SH-SY5Y (cell line): ENCODE data around the gene NECAB2.

ENCODE experiments used
- GATA2 ChIP-seq: IDR thresholded peaks from 2 replicates; pipeline ENCODE4 v1.6.1; 2011; ENCODE audit warnings: mild to moderate bottlenecking, low read depth, low read length
- GATA3 ChIP-seq: IDR thresholded peaks from 2 replicates; pipeline ENCODE4 v1.6.1; 2011; ENCODE audit warnings: low read depth, mild to moderate bottlenecking, low read length, moderate library complexity

Gene NECAB2

DNA sequence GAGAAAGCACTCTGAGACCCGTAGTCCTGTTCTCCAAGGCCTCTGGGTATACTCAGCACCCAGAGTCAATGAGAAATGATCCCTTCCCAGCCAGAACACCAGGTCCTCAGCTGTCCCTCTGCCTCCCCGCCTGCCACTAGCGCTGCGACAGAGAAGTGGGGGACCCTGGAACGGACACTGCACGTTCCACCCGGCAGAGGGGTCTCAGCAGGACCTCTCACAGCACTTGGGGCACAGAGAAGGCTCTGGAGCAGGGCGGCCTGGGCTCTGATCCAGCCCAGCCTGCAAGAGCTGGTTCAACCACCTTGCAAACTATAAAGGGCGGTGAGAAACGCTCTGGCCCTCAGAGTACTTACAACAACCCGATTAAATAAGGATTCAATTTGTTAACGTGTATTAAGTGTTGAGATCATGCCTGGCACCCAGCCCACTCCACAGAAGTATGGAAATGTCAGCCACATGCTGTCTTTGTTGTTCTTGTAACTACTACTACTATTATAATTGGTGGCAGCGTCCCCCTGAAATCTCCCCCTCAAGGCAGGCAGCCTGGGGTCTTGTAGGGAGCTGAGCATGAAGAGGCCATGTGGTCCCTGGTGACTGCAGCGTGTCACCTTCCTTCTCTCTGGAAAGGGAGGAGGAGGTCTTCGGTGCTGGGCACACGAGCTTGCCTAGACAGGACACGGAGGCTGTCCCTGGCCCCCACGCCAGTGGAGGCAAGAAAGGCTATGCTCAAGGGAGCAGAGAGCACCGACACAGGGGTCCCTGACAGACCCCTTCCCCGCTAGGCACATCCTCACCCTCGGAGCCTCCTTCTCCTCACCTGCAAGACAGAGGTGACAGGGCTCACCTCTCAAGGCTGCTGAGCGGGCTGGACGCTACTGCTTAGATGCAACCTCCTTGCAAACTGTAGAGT, 12.6 kb upstream of the NECAB2 start:
- TF ChIP-seq GATA3 (no peak), GATA2 (no peak)

DNA sequence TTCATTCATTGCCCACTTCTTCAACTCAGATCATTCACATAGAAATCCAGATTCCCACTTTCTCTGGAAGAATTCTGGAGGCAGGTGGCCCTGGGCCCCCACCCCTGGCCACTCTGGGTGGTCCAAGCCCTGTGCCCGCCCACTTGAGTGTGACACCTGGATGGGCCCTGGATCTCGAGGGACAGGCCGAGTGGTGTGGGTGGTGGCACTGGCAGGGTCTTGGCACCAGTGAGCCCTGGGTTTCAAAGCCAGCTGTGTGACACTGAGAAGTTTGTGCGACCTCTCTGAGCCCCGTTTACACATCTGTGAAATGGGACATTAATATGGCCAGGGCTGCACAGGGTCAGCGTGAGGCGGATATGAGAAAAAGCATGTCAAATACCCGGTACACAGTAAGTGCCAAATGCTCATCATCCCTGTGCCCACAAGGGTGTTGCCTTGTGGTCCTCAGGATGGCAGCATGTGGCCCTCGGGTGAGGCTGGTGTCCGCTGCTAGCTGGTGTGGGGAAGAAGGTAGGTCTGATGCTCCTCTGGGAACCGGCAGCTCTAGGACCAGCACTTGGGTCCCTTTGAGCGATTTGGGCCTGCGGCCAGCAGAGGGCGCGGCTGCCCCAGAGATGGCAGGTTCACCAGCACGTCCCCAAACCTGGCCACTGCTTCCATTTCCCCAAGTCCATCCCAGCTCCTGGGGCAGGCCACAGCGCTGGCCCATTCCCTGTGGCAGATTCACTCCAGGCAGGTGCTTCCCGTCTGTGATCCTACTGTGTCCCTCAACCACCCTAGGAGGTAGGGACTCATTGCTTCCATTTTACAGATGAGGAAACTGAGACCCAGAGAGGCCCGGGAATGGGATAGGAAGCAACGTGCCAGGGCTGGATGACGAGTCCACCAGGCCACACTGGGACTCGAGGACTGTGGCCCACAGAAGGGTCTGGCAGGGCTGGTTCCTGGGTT, 11.4 kb upstream of the NECAB2 start:
- TF ChIP-seq GATA3 (no peak), GATA2 (no peak)

DNA sequence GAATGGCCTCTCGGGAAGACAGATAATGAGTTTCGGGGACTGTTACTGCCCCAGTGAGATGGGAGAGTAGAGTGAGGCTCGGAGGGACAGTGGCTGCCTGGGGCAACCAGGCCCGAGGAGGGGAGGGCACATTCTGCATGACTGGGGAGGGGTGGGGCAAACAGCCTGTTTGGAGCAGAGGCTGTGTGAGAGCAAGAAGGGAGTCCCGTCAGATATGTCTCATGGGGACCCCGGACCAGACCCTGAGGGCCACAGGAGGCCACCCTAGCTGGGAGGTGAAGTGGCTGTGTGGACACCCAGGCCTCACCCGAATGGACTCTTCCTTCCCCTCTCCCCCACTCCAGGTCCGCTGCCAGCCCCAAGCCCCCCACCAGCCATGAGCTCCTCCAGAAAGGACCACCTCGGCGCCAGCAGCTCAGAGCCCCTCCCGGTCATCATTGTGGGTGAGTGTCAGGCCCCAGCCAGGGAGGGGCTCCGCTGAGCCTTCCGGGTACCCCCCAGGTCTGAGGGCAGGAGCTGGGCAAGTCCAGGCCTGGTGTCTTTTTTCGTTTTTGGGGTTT, 10.7 kb upstream of the NECAB2 start:
- TF ChIP-seq GATA3 (no peak), GATA2 (no peak)

DNA sequence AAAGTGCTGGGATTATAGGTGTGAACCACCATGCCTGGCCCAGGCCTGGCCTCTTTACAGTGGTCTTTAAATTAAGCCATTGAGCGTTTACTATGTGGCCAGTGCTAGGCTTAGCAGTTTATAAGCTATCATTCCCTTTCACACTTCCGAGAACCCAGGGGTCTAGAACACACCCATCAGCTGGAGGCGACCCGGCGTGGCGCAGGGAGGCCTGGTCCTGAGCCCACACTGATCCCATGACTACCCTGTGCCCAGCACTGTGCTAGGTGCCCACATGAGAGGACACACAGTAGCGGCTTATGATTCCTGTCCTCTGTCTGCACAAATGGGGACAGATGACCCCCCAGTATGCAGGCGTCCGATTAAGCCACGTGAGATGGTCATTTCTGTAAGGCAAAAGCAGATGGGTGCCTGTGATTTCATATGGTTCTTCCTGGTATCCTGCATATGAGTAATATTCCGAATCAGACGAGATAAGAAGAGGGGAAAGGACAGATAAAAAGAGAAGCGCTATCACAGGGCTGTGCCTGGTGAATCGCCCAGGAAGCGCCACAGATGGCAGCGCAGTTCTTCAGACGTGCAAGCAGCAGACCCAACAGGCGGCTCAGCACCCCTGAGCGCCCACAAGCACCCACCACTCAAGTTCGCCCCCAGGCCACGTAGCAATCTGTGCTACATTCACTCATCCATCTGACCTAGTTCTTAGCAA, 9.8 kb upstream of the NECAB2 start:
- TF ChIP-seq GATA2, result peak; percentile 81
- TF ChIP-seq GATA3, result no peak

DNA sequence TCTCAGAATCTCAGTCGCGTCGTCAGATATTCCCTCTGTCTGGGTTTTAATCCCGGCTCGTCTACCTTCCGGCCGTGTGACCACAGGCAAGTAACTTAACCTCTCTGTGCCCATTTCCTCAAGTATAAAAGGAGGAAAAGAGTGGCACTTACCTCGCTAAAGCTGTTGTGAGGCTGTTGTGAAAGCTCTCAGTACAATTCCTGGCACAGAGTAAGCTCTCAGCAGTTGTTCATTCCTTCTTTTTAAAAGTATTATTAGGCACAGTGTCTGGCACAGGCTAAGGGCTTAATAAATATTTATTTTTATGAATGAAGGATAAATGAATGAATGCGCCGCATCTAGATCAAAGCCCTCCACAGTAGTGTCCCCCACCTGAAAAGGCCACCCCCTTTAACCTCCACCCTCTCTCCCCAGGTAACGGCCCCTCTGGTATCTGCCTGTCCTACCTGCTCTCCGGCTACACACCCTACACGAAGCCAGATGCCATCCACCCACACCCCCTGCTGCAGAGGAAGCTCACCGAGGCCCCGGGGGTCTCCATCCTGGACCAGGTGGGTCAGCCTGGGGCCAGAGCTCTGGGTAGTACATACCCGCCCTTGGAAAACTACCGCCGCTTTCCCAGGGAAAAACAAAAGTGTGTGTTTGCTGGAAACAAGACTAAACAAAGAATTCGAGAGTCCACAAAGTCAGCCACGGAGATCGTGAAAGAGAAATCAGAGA, 9.0 kb upstream of the NECAB2 start:
- TF ChIP-seq GATA3, result no peak
- TF ChIP-seq GATA2, result no peak

DNA sequence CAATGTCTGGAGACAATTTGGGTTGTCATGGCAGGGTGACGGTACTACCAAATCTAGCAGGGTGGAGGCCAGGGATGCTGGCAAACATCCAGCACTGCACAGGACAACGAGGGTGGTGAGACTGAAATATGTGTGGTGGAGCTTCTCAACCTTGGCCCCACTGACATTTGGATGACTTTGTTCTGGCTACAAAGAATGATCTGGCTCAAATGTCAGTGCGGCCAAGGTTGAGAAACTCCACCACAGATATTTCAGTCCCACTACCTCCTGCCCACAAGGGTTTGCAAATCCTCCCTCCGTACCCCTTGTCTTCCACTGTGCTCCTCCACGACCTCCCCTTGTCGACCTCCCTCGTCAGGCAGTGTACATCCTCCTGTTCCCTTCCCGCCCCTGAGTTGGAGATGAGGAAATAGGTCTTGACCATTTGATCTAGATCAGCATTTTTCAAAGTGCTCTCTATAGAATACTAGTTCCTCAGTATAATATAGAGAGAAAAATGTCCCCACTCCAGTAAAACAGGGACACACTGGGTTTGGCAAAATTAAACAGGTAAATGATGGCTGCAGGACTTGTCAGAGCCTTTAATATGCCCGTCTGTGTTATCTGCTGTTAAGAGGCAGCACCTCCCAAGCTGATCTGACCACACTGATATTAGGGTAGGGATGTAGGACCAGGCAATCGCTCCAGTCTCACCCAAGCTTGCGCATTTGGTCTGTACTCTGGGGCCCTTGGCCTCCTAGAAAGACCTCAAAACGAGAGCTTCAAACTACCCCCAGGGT, 8.2 kb upstream of the NECAB2 start:
- TF ChIP-seq GATA3 (no peak), GATA2 (no peak)

DNA sequence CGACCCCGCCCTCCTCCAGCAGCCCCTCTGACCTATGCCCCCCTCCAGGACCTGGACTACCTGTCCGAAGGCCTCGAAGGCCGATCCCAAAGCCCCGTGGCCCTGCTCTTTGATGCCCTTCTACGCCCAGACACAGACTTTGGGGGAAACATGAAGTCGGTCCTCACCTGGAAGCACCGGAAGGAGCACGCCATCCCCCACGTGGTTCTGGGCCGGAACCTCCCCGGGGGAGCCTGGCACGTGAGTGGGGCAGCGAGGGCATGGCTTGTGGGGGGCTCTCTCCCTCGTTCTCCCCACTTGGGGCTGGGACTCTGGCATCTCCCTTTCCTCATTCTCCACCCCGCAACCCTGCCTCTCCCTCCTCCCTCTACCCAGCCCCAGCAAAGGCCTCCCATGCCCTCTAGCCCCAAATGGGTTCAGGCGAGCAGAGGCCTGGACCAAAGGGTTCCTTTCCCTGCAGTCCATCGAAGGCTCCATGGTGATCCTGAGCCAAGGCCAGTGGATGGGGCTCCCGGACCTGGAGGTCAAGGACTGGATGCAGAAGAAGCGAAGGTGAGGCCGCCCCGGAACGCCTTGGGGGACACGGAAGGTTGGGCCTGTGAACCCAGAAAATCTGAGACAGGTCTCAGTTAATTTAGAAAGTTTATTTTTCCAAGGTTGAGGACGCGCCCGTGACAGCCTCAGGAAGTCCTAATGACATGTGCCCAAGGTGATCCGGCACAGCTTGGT, 7.4 kb upstream of the NECAB2 start:
- TF ChIP-seq GATA3, result no peak
- TF ChIP-seq GATA2, result no peak

DNA sequence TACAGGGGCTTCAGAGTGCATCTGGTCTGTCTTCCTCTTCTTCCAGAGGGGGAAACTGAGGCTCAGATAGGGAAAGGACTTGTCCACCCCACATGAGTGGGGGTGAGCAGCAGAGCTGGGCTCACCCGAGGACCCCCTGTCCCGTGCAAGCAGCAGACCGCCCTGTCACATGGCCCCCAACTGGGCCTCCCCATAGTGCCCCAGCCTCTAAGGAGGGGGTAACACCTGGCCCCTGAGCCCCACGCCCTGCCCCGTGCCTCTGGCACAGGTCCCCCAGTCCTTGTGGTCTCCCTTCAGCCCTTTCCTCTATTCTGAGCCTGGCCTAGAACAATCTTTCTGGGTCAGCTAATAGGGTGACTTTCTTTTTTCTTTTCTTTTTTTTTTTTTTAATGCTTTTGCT, 6.5 kb upstream of the NECAB2 start:
- TF ChIP-seq GATA2, result no peak
- no peak for TF ChIP-seq GATA3

DNA sequence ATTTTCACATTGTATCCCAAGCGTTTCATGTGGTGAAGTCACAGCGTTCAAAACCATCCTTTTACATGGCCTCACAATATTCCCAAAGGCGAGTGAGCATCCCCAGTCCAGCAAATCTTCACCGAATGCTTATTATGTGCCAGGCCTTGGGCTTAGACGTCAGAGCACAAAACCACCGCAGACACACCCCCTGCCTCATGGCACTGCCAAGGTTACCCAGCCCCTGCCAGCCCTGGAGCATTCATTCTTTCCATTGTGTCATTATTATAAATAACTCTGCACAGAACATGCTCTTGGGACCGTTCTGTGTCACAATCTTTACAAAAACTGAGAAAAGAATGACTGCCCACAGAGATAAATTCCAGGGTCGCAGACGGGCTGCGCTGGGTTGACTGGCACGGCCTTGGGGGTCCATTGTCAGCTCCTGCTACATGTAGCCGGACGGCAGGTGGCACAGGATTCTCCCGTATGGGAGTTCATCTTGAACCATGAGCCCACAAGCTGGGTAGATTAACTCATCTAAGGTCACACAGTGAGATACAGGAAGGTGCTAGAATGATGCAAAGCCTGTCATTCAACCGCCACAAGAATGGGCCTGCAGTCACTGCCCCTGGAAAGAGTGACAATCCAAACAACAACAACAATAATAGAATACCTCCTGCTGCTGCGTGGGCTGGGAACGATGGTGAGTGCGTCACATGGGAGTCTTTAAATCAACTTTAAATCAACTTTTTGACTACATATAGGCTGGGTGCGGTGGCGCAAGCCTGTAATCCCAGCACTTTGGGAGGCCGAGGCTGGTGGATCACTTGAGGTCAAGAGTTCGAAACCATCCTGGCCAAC, 4.5 kb upstream of the NECAB2 start:
- TF ChIP-seq GATA2 (no peak), GATA3 (no peak)

DNA sequence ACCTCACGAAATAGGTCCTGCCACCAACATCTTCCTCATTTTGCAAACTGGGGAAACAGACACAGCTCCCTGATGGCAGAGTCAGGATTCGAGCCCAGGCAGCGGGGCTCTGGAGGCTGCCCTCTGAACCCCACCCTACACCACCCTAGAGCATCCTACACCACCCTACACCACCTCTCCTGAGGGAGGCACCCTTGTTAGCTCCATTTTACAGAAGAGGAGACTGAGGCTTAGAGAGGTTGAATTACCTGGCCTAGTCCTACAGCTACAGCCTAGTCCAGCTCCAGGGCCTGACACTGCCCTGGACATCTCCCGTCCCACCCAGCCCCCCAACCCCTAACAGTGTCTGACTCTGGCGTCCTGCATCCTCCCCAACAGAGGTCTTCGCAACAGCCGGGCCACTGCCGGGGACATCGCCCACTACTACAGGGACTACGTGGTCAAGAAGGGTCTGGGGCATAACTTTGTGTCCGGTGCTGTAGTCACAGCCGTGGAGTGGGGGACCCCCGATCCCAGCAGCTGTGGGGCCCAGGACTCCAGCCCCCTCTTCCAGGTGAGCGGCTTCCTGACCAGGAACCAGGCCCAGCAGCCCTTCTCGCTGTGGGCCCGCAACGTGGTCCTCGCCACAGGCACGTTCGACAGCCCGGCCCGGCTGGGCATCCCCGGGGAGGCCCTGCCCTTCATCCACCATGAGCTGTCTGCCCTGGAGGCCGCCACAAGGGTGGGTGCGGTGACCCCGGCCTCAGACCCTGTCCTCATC, 3.2 kb upstream of the NECAB2 start:
- no peak for TF ChIP-seq GATA3
- no peak for TF ChIP-seq GATA2

DNA sequence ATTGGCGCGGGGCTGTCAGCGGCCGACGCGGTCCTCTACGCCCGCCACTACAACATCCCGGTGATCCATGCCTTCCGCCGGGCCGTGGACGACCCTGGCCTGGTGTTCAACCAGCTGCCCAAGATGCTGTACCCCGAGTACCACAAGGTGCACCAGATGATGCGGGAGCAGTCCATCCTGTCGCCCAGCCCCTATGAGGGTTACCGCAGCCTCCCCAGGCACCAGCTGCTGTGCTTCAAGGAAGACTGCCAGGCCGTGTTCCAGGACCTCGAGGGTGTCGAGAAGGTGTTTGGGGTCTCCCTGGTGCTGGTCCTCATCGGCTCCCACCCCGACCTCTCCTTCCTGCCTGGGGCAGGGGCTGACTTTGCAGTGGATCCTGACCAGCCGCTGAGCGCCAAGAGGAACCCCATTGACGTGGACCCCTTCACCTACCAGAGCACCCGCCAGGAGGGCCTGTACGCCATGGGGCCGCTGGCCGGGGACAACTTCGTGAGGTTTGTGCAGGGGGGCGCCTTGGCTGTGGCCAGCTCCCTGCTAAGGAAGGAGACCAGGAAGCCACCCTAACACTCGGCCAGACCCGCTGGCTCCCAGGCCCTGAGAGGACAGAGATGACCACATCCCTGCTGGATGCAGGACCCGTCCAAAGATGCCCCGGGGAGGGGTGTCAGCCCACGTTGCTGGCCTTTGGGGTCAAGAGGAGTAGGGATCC, 2.4 kb upstream of the NECAB2 start:
- no peak for TF ChIP-seq GATA2
- no peak for TF ChIP-seq GATA3
